ENCODE measurements around the gene CLPTM1L. TPM values are rescaled to one million over a fixed set of nuclear protein-coding genes. Genes with fewer than 3 reads are reported as not detected.
A peak's percentile ranks its signal among the peaks of the same experiment; 100 is the strongest.

The CLPTM1L gene
- total RNA-seq, 1 donor from 2014 or later, result 100 TPM

DNA sequence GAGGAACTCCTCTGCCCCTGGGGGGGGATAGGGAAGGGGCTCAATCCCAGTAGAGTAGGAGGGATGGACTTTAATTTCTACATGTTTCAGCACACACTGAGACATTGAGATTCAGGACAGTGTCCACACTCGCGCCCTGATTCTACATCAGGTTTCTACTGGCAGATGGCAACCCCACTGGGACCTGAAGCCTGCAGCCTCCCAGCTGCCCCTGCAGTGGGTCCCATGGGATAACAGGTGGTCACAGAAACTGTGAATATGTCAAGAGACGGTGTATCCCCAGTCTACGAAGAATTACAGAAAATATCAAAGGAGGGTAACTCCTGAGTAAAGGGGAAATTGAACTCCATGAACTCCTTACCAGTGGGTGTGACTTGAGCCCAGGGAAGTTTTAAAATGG lies 47.7 kb downstream of the CLPTM1L start:
- no peak overlapping the region for H3K4me3 Mint-ChIP-seq
- peak; percentile 4 for DNase-seq
- no peaks in the 10 kb centered on the region for H3K36me3 Mint-ChIP-seq (ENCODE audit: low read depth)
- intact Hi-C loops (cut with micrococcal nuclease), result no loop called here
- peaks cover 2% of the 10 kb centered on the region for H3K9me3 Mint-ChIP-seq
- ATAC-seq (ENCODE audit: low read depth), result peak; percentile 28
- peaks cover 5% of the 10 kb centered on the region for H3K27me3 Mint-ChIP-seq
- H3K27ac Mint-ChIP-seq, result no peak overlapping the region
- POLR2A ChIA-PET, result no interaction called here
- CTCF ChIA-PET, result no interaction called here
- H3K4me1 Mint-ChIP-seq, result peaks cover 7% of the 10 kb centered on the region
- TF ChIP-seq, protein P1, sequence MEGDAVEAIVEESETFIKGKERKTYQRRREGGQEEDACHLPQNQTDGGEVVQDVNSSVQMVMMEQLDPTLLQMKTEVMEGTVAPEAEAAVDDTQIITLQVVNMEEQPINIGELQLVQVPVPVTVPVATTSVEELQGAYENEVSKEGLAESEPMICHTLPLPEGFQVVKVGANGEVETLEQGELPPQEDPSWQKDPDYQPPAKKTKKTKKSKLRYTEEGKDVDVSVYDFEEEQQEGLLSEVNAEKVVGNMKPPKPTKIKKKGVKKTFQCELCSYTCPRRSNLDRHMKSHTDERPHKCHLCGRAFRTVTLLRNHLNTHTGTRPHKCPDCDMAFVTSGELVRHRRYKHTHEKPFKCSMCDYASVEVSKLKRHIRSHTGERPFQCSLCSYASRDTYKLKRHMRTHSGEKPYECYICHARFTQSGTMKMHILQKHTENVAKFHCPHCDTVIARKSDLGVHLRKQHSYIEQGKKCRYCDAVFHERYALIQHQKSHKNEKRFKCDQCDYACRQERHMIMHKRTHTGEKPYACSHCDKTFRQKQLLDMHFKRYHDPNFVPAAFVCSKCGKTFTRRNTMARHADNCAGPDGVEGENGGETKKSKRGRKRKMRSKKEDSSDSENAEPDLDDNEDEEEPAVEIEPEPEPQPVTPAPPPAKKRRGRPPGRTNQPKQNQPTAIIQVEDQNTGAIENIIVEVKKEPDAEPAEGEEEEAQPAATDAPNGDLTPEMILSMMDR (IDR thresholded peaks at IDR 0.05), result no peak

DNA sequence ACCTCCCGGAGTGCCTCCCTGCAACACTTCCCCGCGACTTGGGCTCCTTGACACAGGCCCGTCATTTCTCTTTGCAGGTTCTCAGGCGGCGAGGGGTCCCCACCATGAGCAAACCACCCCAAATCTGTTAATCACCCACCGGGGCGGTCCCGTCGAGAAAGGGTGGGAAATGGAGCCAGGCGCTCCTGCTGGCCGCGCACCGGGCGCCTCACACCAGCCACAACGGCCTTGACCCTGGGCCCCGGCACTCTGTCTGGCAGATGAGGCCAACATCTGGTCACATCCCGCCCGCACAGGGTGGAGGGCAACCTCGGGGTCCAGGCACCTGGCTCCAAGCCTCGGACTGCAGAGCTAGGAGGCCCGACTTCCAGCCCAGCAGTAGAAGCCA lies 49.3 kb downstream of the CLPTM1L start:
- no peak overlapping the region for H3K4me3 Mint-ChIP-seq

DNA sequence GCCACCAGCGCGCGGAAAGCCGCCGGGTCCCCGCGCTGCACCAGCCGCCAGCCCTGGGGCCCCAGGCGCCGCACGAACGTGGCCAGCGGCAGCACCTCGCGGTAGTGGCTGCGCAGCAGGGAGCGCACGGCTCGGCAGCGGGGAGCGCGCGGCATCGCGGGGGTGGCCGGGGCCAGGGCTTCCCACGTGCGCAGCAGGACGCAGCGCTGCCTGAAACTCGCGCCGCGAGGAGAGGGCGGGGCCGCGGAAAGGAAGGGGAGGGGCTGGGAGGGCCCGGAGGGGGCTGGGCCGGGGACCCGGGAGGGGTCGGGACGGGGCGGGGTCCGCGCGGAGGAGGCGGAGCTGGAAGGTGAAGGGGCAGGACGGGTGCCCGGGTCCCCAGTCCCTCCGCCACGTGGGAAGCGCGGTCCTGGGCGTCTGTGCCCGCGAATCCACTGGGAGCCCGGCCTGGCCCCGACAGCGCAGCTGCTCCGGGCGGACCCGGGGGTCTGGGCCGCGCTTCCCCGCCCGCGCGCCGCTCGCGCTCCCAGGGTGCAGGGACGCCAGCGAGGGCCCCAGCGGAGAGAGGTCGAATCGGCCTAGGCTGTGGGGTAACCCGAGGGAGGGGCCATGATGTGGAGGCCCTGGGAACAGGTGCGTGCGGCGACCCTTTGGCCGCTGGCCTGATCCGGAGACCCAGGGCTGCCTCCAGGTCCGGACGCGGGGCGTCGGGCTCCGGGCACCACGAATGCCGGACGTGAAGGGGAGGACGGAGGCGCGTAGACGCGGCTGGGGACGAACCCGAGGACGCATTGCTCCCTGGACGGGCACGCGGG lies 49.9 kb downstream of the CLPTM1L start, which contains the start of gene TERT:
TERT (minus strand) TSS at position 234 of the 815 bp plus-strand sequence; CDS start at position 155, 79 bp downstream.
- TF ChIP-seq, protein P1 (IDR thresholded peaks at IDR 0.05), result no peak
- ChIA-PET POLR2A (interaction anchor here (1.2 kb wide), 1 partner anchor 49 kb away, joined by 5 read pairs; no protein-coding TSS in a partner anchor), CTCF (no interaction called here)
- Mint-ChIP-seq H3K9me3 (no peaks in the 10 kb centered on the region), H3K4me1 (peaks cover 7% of the 10 kb centered on the region), H3K4me3 (no peak within 1 kb of the TSS), H3K36me3 (ENCODE audit: low read depth) (no peaks in the 10 kb centered on the region), H3K27me3 (peaks cover 5% of the 10 kb centered on the region), H3K27ac (no peak within 1 kb of the TSS)
- intact Hi-C loops (cut with micrococcal nuclease), result no loop called here
- DNase-seq, result peak; percentile 51
- ATAC-seq (ENCODE audit: low read depth), result peak; percentile 84

More for the DNA sequence above, 49.3 kb downstream of the CLPTM1L start:
- H3K36me3 Mint-ChIP-seq (ENCODE audit: low read depth), result no peaks in the 10 kb centered on the region
- H3K27ac Mint-ChIP-seq, result no peak overlapping the region
- POLR2A ChIA-PET, result interaction anchor here (1.2 kb wide), 1 partner anchor 49 kb away, joined by 5 read pairs; no protein-coding TSS in a partner anchor
- DNase-seq (peak; percentile 13), ATAC-seq (ENCODE audit: low read depth) (no peak)
- no peaks in the 10 kb centered on the region for H3K9me3 Mint-ChIP-seq
- TF ChIP-seq, protein P1 (IDR thresholded peaks at IDR 0.05), result no peak
- CTCF ChIA-PET, result no interaction called here
- H3K4me1 Mint-ChIP-seq, result peaks cover 7% of the 10 kb centered on the region
- intact Hi-C loops (cut with micrococcal nuclease), result no loop called here
- H3K27me3 Mint-ChIP-seq, result peaks cover 5% of the 10 kb centered on the region

DNA sequence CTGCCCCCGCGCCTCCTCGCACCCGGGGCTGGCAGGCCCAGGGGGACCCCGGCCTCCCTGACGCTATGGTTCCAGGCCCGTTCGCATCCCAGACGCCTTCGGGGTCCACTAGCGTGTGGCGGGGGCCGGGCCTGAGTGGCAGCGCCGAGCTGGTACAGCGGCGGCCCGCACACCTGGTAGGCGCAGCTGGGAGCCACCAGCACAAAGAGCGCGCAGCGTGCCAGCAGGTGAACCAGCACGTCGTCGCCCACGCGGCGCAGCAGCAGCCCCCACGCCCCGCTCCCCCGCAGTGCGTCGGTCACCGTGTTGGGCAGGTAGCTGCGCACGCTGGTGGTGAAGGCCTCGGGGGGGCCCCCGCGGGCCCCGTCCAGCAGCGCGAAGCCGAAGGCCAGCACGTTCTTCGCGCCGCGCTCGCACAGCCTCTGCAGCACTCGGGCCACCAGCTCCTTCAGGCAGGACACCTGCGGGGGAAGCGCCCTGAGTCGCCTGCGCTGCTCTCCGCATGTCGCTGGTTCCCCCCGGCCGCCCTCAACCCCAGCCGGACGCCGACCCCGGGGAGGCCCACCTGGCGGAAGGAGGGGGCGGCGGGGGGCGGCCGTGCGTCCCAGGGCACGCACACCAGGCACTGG lies 50.6 kb downstream of the CLPTM1L start:
- peaks cover 7% of the 10 kb centered on the region for H3K4me1 Mint-ChIP-seq
- H3K27me3 Mint-ChIP-seq, result peaks cover 5% of the 10 kb centered on the region
- DNase-seq (no peak), ATAC-seq (ENCODE audit: low read depth) (peak; percentile 6)
- no peak overlapping the region for H3K27ac Mint-ChIP-seq
- no peaks in the 10 kb centered on the region for H3K9me3 Mint-ChIP-seq
- intact Hi-C loops (cut with micrococcal nuclease), result no loop called here
- H3K4me3 Mint-ChIP-seq, result no peak overlapping the region
- ChIA-PET CTCF (no interaction called here), POLR2A (no interaction called here)
- H3K36me3 Mint-ChIP-seq (ENCODE audit: low read depth), result no peaks in the 10 kb centered on the region
- TF ChIP-seq, protein P1 (IDR thresholded peaks at IDR 0.05), result no peak
